Neuronal stem cell (in vitro differentiated cells): ENCODE measurements around the gene TEX12.
"Not testable (repeated sequence)": the region's sequence is repeated elsewhere in the genome, so short reads cannot be mapped to it uniquely, and the experiment has no call there.

Source experiments
- DNase-seq: peaks from one replicate; pipeline ENCODE4 v3.0.0-alpha.2; 2013; ENCODE audit warnings: low spot score
- H2AFZ ChIP-seq: one replicate; pipeline ENCODE4 v1.6.1; 2013; ENCODE audit warnings: mild to moderate bottlenecking, low read length, inconsistent platforms
- H2AK5ac ChIP-seq: 2 replicates; pipeline ENCODE4 v1.6.1; 2013; ENCODE audit warnings: low read depth, mild to moderate bottlenecking, inconsistent platforms, low read length, moderate library complexity, mixed read lengths
- H2BK120ac ChIP-seq: 2 replicates; pipeline ENCODE4 v1.6.1; 2013; ENCODE audit warnings: low read depth, mild to moderate bottlenecking, inconsistent platforms, low read length, moderate library complexity, mixed read lengths
- H2BK12ac ChIP-seq: one replicate; pipeline ENCODE4 v1.6.1; 2013; ENCODE audit warnings: low read length, inconsistent platforms
- H2BK15ac ChIP-seq: 2 replicates; pipeline ENCODE4 v1.6.1; 2013; ENCODE audit warnings: mild to moderate bottlenecking, low read length, inconsistent platforms, mixed read lengths
- H2BK5ac ChIP-seq: one replicate; pipeline ENCODE4 v1.6.1; 2013; ENCODE audit warnings: inconsistent platforms, mild to moderate bottlenecking, low read length, moderate library complexity
- H3K14ac ChIP-seq: one replicate; pipeline ENCODE4 v1.6.1; 2013; ENCODE audit warnings: low read length, inconsistent platforms
- H3K18ac ChIP-seq: 2 replicates; pipeline ENCODE4 v1.6.1; 2013; ENCODE audit warnings: low read length, inconsistent platforms
- H3K23ac ChIP-seq: 2 replicates; pipeline ENCODE4 v1.6.1; 2013; ENCODE audit warnings: low read depth, mild to moderate bottlenecking, mixed read lengths, low read length, inconsistent platforms; ENCODE audit not compliant: poor library complexity
- H3K27ac ChIP-seq: replicated peaks from 3 replicates; pipeline ENCODE4 v1.5.1; 2013; ENCODE audit warnings: low read length, inconsistent platforms
- H3K27me3 ChIP-seq, 3 experiments: 2 replicates each; pipeline ENCODE4 v1.6.1; 2013; ENCODE audit warnings: low read length in 3 of 3, mild to moderate bottlenecking in 2 of 3, inconsistent platforms in 1 of 3, low read depth in 1 of 3, mixed read lengths in 1 of 3, moderate library complexity in 1 of 3; ENCODE audit not compliant: control insufficient read depth in 3 of 3, insufficient read depth in 3 of 3
- H3K36me3 ChIP-seq, 2 donors: replicated peaks in 1 of 2; 2 replicates each; pipeline ENCODE4 v1.6.1; 2013; ENCODE audit warnings: low read length in 2 of 2; ENCODE audit not compliant: control insufficient read depth in 2 of 2, insufficient read depth in 2 of 2
- H3K4ac ChIP-seq: 2 replicates; pipeline ENCODE4 v1.6.1; 2013; ENCODE audit warnings: inconsistent platforms, mild to moderate bottlenecking, low read length, moderate library complexity
- H3K4me1 ChIP-seq, 2 donors: 1 replicate in 1 of 2; 2 replicates in 1 of 2; pipeline ENCODE4 v1.6.1; 2013; ENCODE audit warnings: low read length in 2 of 2, low read depth in 1 of 2; ENCODE audit not compliant: control insufficient read depth in 2 of 2, insufficient read depth in 1 of 2
- H3K4me2 ChIP-seq: one replicate; pipeline ENCODE4 v1.6.1; 2013; ENCODE audit warnings: mild to moderate bottlenecking, low read length, inconsistent platforms; ENCODE audit not compliant: insufficient read depth, poor library complexity, severe bottlenecking
- H3K4me3 ChIP-seq, 2 donors: 2 replicates each; pipeline ENCODE4 v1.5.1; 2013; ENCODE audit warnings: low read length in 2 of 2, mild to moderate bottlenecking in 2 of 2, inconsistent platforms in 1 of 2, moderate library complexity in 1 of 2
- H3K79me1 ChIP-seq: one replicate; pipeline ENCODE4 v1.6.1; 2013; ENCODE audit warnings: low read depth, mild to moderate bottlenecking, inconsistent platforms, low read length, moderate library complexity
- H3K9ac ChIP-seq: one replicate; pipeline ENCODE4 v1.6.1; 2013; ENCODE audit warnings: mild to moderate bottlenecking, low read depth, low read length, inconsistent platforms; ENCODE audit not compliant: poor library complexity
- H3K9me3 ChIP-seq, 2 donors: replicated peaks in 1 of 2; 2 replicates each; pipeline versions ENCODE3 to v1.6.1; 2013; ENCODE audit warnings: low read length in 2 of 2, mild to moderate bottlenecking in 2 of 2, inconsistent platforms in 1 of 2, low read depth in 1 of 2, mixed read lengths in 1 of 2, moderate library complexity in 1 of 2; ENCODE audit not compliant: control insufficient read depth in 2 of 2, insufficient read depth in 1 of 2
- H4K8ac ChIP-seq: one replicate; pipeline ENCODE4 v1.6.1; 2013; ENCODE audit warnings: low read depth, mild to moderate bottlenecking, inconsistent platforms, low read length, moderate library complexity
- H4K91ac ChIP-seq: one replicate; pipeline ENCODE4 v1.6.1; 2013; ENCODE audit warnings: low read length, low read depth, mild to moderate bottlenecking, inconsistent platforms; ENCODE audit not compliant: poor library complexity
- WGBS, 2 donors: extraction: QIAGEN DNeasy Blood & Tissue Kit; methylation state at CpG; one replicate each; pipeline ENCODE4 v1.1.7; 2013; ENCODE audit warnings: missing lambda C conversion rate in 2 of 2, mixed read lengths in 1 of 2; ENCODE audit not compliant: insufficient read length in 2 of 2, insufficient replicate concordance in 1 of 2; ENCODE audit errors: extremely low coverage in 2 of 2; 5-methylcytosine and 5-hydroxymethylcytosine counted together

Gene TEX12

GRCh38 chr11:112161012-112161411, 6.2 kb upstream of the TEX12 start:
- Histone ChIP-seq H3K9me3 (no peaks in the 10 kb centered on the region), H3K79me1 (no peaks in the 10 kb centered on the region), H3K27me3 (no peaks in the 10 kb centered on the region), H2AK5ac (no peak overlapping the region), H2BK5ac (no peak overlapping the region), H3K18ac (no peak overlapping the region), H3K36me3 (no peaks in the 10 kb centered on the region), H3K23ac (no peak overlapping the region), H2BK12ac (no peak overlapping the region), H3K4ac (no peak overlapping the region), H2BK15ac (no peak overlapping the region), H3K4me3 (no peak overlapping the region), H3K14ac (no peak overlapping the region), H3K27ac (no peak overlapping the region), H4K8ac (no peak overlapping the region), H3K4me2 (no peak overlapping the region), H3K4me1 (no peaks in the 10 kb centered on the region), H2AFZ (no peak overlapping the region), H3K9ac (no peak overlapping the region), H2BK120ac (no peak overlapping the region), H4K91ac (no peak overlapping the region)
- DNase-seq = no peak
- no CpG with 5 or more reads among the region's 1 CpG for WGBS, 2 donors

DNA sequence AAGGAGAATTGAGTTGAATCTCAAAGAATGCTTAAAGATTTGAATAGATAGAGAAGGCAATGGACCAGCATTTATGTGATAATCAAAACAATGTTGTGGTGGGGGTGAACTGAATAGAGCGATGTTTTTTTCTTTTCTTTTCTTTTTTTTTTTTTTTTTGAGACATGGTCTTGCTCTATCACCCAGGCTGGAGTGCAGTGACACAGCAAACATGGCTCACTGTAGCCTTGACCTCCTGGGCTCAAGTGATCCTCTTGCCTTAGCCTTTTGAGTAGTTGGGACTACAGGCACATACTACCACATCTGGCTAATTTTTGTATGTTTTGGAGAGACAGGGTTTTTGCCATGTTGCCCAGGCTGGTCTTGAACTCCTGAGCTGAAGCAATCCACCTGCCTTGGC, 5.0 kb upstream of the TEX12 start:
- H3K4me3 ChIP-seq, H3K4ac ChIP-seq, H3K14ac ChIP-seq, H3K36me3 ChIP-seq, H2AK5ac ChIP-seq, H3K27ac ChIP-seq, H3K23ac ChIP-seq, H3K9ac ChIP-seq, H2AFZ ChIP-seq, H3K4me1 ChIP-seq, H2BK5ac ChIP-seq, H2BK15ac ChIP-seq, DNase-seq, H3K4me2 ChIP-seq, H4K8ac ChIP-seq, H4K91ac ChIP-seq, H2BK120ac ChIP-seq, H3K79me1 ChIP-seq, H2BK12ac ChIP-seq, H3K18ac ChIP-seq, H3K9me3 ChIP-seq, H3K27me3 ChIP-seq: not testable (repeated sequence)
- no CpG with 5 or more reads among the region's 1 CpG for WGBS, 2 donors

GRCh38 chr11:112162761-112163546, 4.2 kb upstream of the TEX12 start:
- H3K27me3 ChIP-seq = no peaks in the 10 kb centered on the region
- no peak overlapping the region for H2AK5ac ChIP-seq
- H3K23ac ChIP-seq = no peak overlapping the region
- H2BK5ac ChIP-seq = no peak overlapping the region
- no peaks in the 10 kb centered on the region for H3K79me1 ChIP-seq
- no peak overlapping the region for H3K9ac ChIP-seq
- H4K8ac ChIP-seq = no peak overlapping the region
- no peak overlapping the region for H3K4me2 ChIP-seq
- H3K9me3 ChIP-seq = no peaks in the 10 kb centered on the region
- no peaks in the 10 kb centered on the region for H3K4me1 ChIP-seq
- 100% methylated on average over 1 of the region's 6 CpGs; no CpG with 5 or more reads in 1 of the 2 donors for WGBS, 2 donors
- no peak overlapping the region for H3K4ac ChIP-seq
- H2BK12ac ChIP-seq = no peak overlapping the region
- H3K27ac ChIP-seq = no peak overlapping the region
- H2BK15ac ChIP-seq = no peak overlapping the region
- no peak overlapping the region for H2AFZ ChIP-seq
- H3K14ac ChIP-seq = no peak overlapping the region
- H3K18ac ChIP-seq = no peak overlapping the region
- no peaks in the 10 kb centered on the region for H3K36me3 ChIP-seq
- no peak overlapping the region for H4K91ac ChIP-seq
- no peak for DNase-seq
- no peak overlapping the region for H2BK120ac ChIP-seq
- no peak overlapping the region for H3K4me3 ChIP-seq

DNA sequence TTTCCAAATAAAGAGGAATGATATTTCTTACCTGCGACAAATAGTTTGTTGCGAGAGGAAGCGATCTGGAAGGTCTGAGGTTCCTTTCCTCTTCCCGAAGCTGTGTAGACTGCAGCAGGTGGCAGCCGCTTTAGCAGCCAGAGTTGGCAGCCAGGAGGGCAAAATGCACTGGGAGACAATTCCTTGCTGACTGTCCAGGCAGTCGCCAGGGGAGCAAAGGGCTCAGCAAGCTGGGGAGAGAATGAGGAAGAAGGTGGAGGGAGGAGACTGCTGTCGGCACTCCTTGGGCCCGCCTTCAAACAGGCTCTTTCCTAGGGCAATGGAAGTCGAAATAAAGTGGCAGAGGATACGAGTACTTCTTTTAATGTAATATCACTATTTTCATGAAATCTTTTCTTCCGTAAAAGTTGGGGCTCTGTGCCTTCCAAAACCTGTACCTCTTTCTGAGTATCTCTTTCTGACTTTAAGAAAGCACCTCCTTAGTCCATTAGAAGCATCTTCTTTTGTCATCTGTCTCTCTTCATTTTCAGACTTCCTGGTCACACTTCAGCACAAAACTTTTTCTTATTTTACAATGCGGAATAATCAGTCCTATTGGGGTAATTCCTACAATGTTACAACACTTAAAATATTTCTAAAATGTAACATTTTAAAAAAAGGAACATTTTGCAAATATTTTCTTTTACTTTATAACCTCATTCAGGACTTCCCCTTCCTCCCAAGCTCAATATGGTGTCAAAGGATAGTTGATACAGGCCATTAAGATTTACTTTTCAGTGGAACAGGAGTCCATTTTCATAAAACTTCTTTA, 3.1 kb upstream of the TEX12 start, which contains the start of gene IL18:
TSS of gene IL18 (minus strand) at position 220 of the 811 bp plus-strand sequence. CDS start 9,041 bp downstream, outside the sequence.
- H3K9ac ChIP-seq = no peak within 1 kb of the TSS
- no peaks in the 10 kb centered on the region for H3K79me1 ChIP-seq
- H4K91ac ChIP-seq = no peak within 1 kb of the TSS
- no peak within 1 kb of the TSS for H3K4ac ChIP-seq
- peak within 1 kb of the TSS; percentile 48 for H2AFZ ChIP-seq
- no peaks in the 10 kb centered on the region for H3K9me3 ChIP-seq
- no peak within 1 kb of the TSS for H2BK12ac ChIP-seq
- no peak within 1 kb of the TSS for H3K14ac ChIP-seq
- no peak within 1 kb of the TSS for H2AK5ac ChIP-seq
- H4K8ac ChIP-seq = no peak within 1 kb of the TSS
- no peak within 1 kb of the TSS for H2BK120ac ChIP-seq
- H3K4me2 ChIP-seq = no peak within 1 kb of the TSS
- no peak within 1 kb of the TSS for H2BK15ac ChIP-seq
- no peak within 1 kb of the TSS for H3K27ac ChIP-seq
- no peaks in the 10 kb centered on the region for H3K27me3 ChIP-seq
- no peak for DNase-seq
- no peak within 1 kb of the TSS for H3K18ac ChIP-seq
- no CpG with 5 or more reads among the region's 12 CpGs for WGBS, 2 donors
- no peaks in the 10 kb centered on the region for H3K36me3 ChIP-seq
- H2BK5ac ChIP-seq = no peak within 1 kb of the TSS
- H3K4me3 ChIP-seq = no peak within 1 kb of the TSS
- H3K23ac ChIP-seq = no peak within 1 kb of the TSS
- no peaks in the 10 kb centered on the region for H3K4me1 ChIP-seq
